GM23248 (cell line): ENCODE results near the gene NHS. TPM values are rescaled to one million over a fixed set of nuclear protein-coding genes. Genes with fewer than 3 reads are reported as not detected.

ENCODE experiments used
- DNase-seq: peaks from one replicate; pipeline ENCODE4 v3.0.0-alpha.2; 2015
- H2AFZ ChIP-seq: fragments of 200-600 bp; sonication (generic); 2 replicates; pipeline ENCODE4 v1.6.1; 2016; ENCODE audit warnings: antibody characterized with exemption
- H3F3A ChIP-seq: fragments of 200-600 bp; sonication (generic); 2 replicates; pipeline ENCODE4 v1.6.1; 2016; ENCODE audit warnings: mild to moderate bottlenecking, antibody characterized with exemption, mixed run types; ENCODE audit not compliant: insufficient read depth
- H3K27ac ChIP-seq: fragments of 200-600 bp; sonication (generic); 2 replicates; pipeline ENCODE4 v1.5.1; 2016; ENCODE audit warnings: mild to moderate bottlenecking
- H3K27me3 ChIP-seq: fragments of 200-600 bp; sonication (generic); replicated peaks from 2 replicates; pipeline ENCODE4 v1.6.1; 2016; ENCODE audit warnings: mild to moderate bottlenecking; ENCODE audit not compliant: insufficient read depth
- H3K36me3 ChIP-seq: fragments of 200-600 bp; sonication (generic); 2 replicates; pipeline ENCODE4 v1.6.1; 2016; ENCODE audit warnings: low read depth, mild to moderate bottlenecking
- H3K4me1 ChIP-seq: fragments of 200-600 bp; sonication (generic); 2 replicates; pipeline ENCODE4 v1.6.1; 2016; ENCODE audit warnings: mild to moderate bottlenecking; ENCODE audit not compliant: insufficient read depth
- H3K4me2 ChIP-seq: fragments of 200-600 bp; sonication (generic); one replicate; pipeline ENCODE4 v1.6.1; 2016; ENCODE audit warnings: mild to moderate bottlenecking; ENCODE audit not compliant: unreplicated experiment
- H3K4me3 ChIP-seq: fragments of 200-600 bp; sonication (generic); 2 replicates; pipeline ENCODE4 v1.5.1; 2016; ENCODE audit warnings: mild to moderate bottlenecking
- H3K79me2 ChIP-seq: fragments of 200-600 bp; sonication (generic); 2 replicates; pipeline ENCODE4 v1.6.1; 2016; ENCODE audit warnings: mild to moderate bottlenecking; ENCODE audit not compliant: insufficient read depth
- H3K9ac ChIP-seq: fragments of 200-600 bp; sonication (generic); 2 replicates; pipeline ENCODE4 v1.6.1; 2016; ENCODE audit warnings: mild to moderate bottlenecking
- H3K9me2 ChIP-seq: fragments of 200-600 bp; sonication (generic); 2 replicates; pipeline ENCODE4 v1.6.1; 2016; ENCODE audit warnings: mixed run types, mild to moderate bottlenecking, moderate library complexity; ENCODE audit not compliant: insufficient read depth
- H3K9me3 ChIP-seq: fragments of 200-600 bp; sonication (generic); one replicate; pipeline ENCODE4 v1.6.1; 2017; ENCODE audit warnings: low read depth
- H4K20me1 ChIP-seq: fragments of 200-600 bp; sonication (generic); 2 replicates; pipeline ENCODE4 v1.6.0; 2016; ENCODE audit not compliant: insufficient read depth
- EZH2 ChIP-seq: fragments of 200-600 bp; sonication (generic); IDR thresholded peaks from 2 replicates; pipeline ENCODE4 v1.6.1; 2018; ENCODE audit warnings: antibody characterized with exemption, mild to moderate bottlenecking; ENCODE audit not compliant: insufficient read depth, poor library complexity, severe bottlenecking
- EZH2phosphoT487 ChIP-seq: fragments of 200-600 bp; sonication (generic); IDR thresholded peaks from 2 replicates; pipeline ENCODE4 v1.6.1; 2018; ENCODE audit warnings: antibody characterized with exemption, moderate library complexity, mild to moderate bottlenecking, low read depth; ENCODE audit not compliant: insufficient read depth
- WGBS, 2 experiments: methylation state at CpG; one replicate each; pipeline ENCODE4 v1.1.6; 2015 to 2017; ENCODE audit warnings: low lambda C conversion rate in 2 of 2, low coverage in 1 of 2; ENCODE audit errors: missing lambda C conversion rate in 2 of 2; 5-methylcytosine and 5-hydroxymethylcytosine counted together
- in situ Hi-C: fragments of 300-500 bp; cut with MboI; formaldehyde crosslinking; loops from 2 replicates; pipeline ENCODE4 v1.15.0; 2020
- polyA plus RNA-seq: library from polyadenylated mRNA; unstranded; fragments of >200 nt; fragmentation: Nextera tagmentation; extraction: Ambion mirVana; gene quantifications from 2 replicates; pipeline ENCODE4 v1.2.1, GENCODE V29; 2016
- total RNA-seq: library from RNA; depleted of rRNA; stranded (reverse); fragments of >200 nt; shearing (Covaris generic); gene quantifications from 2 replicates; pipeline ENCODE4 v1.2.3, GENCODE V29; 2014

The NHS gene
- total and polyA plus RNA-seq, 2 experiments from 2014 or later, result 1.0 to 5.6 TPM

GRCh38 chrX:17602245-17602644, 227.2 kb downstream of the NHS start:
- no peak overlapping the region for H3K4me2 ChIP-seq
- H3K9ac ChIP-seq, result no peak overlapping the region
- no peak overlapping the region for H3K27ac ChIP-seq
- H3K79me2 ChIP-seq, result no peaks in the 10 kb centered on the region
- no peak overlapping the region for H3K4me3 ChIP-seq
- in situ Hi-C loops, result no loop called here
- H2AFZ ChIP-seq, result no peak overlapping the region
- H3K36me3 ChIP-seq, result no peaks in the 10 kb centered on the region
- H4K20me1 ChIP-seq, result no peaks in the 10 kb centered on the region
- H3K4me1 ChIP-seq, result no peaks in the 10 kb centered on the region
- TF ChIP-seq EZH2, result no peak
- TF ChIP-seq EZH2phosphoT487, result no peak
- no peaks in the 10 kb centered on the region for H3K9me2 ChIP-seq
- no peak for DNase-seq
- no peaks in the 10 kb centered on the region for H3K9me3 ChIP-seq
- H3F3A ChIP-seq, result no peaks in the 10 kb centered on the region
- H3K27me3 ChIP-seq, result no peaks in the 10 kb centered on the region

- H3F3A ChIP-seq, result no peaks in the 10 kb centered on the region
- no peaks in the 10 kb centered on the region for H3K36me3 ChIP-seq
- DNase-seq, result no peak
- H3K4me2 ChIP-seq, result no peak overlapping the region
- no peaks in the 10 kb centered on the region for H4K20me1 ChIP-seq
- H3K4me3 ChIP-seq, result no peak overlapping the region
- TF ChIP-seq EZH2phosphoT487, result no peak
- TF ChIP-seq EZH2, result no peak
- in situ Hi-C loops, result no loop called here
- H2AFZ ChIP-seq, result no peak overlapping the region
- no peaks in the 10 kb centered on the region for H3K9me2 ChIP-seq
- no peaks in the 10 kb centered on the region for H3K9me3 ChIP-seq
- 57 to 59% methylated on average over 3 of the region's 3 CpGs for WGBS, 2 experiments
- no peaks in the 10 kb centered on the region for H3K27me3 ChIP-seq
- no peaks in the 10 kb centered on the region for H3K4me1 ChIP-seq
- H3K79me2 ChIP-seq, result no peaks in the 10 kb centered on the region
- H3K9ac ChIP-seq, result no peak overlapping the region
- H3K27ac ChIP-seq, result no peak overlapping the region
These were observed 228.2 kb downstream of the NHS start for GRCh38 chrX:17603196-17603595.

GRCh38 chrX:17605676-17606075, 230.7 kb downstream of the NHS start:
- Histone ChIP-seq H2AFZ (no peak overlapping the region), H3K36me3 (no peaks in the 10 kb centered on the region), H3K27me3 (no peaks in the 10 kb centered on the region), H3K9me2 (no peaks in the 10 kb centered on the region), H3K4me2 (no peak overlapping the region), H3K4me1 (no peaks in the 10 kb centered on the region), H3K9ac (no peak overlapping the region), H3K79me2 (no peaks in the 10 kb centered on the region), H3K9me3 (no peaks in the 10 kb centered on the region), H3K4me3 (no peak overlapping the region), H3F3A (no peaks in the 10 kb centered on the region), H3K27ac (no peak overlapping the region), H4K20me1 (no peaks in the 10 kb centered on the region)
- WGBS, 2 experiments, result 72 to 75% methylated on average over 3 of the region's 3 CpGs
- in situ Hi-C loops, result no loop called here
- TF ChIP-seq EZH2phosphoT487 (no peak), EZH2 (no peak)
- no peak for DNase-seq

DNA sequence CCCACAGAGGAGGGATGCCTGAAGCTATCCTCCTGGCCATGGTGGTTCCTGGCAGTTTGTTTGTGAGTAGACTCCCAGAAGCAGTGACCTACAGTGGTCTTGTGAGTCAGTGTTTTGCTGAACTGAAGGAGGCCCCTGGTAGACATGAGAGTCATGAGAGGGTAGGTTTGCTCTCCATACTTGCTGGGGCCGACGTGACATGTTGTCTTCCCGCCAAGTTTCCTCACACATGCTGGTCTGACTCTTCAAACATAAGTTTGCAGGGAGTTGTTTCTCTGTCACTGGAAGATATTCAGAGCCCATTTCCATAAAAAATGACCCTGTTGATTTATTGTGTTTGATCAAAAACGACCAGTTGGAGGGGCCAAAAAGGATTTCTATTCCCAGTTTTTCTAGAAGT, 231.2 kb downstream of the NHS start:
- H3K36me3 ChIP-seq, result no peaks in the 10 kb centered on the region
- H3K9ac ChIP-seq, result no peak overlapping the region
- 20 to 24% methylated on average over 4 of the region's 4 CpGs for whole genome bisulfite sequencing, 2 experiments
- no peak for DNase-seq
- TF ChIP-seq EZH2phosphoT487, result no peak
- no peak for TF ChIP-seq EZH2
- no peaks in the 10 kb centered on the region for H3K9me3 ChIP-seq
- no peaks in the 10 kb centered on the region for H3K79me2 ChIP-seq
- no peaks in the 10 kb centered on the region for H3K27me3 ChIP-seq
- in situ Hi-C loops, result no loop called here
- no peak overlapping the region for H3K4me2 ChIP-seq
- H3K4me3 ChIP-seq, result no peak overlapping the region
- H3K4me1 ChIP-seq, result no peaks in the 10 kb centered on the region
- no peak overlapping the region for H2AFZ ChIP-seq
- H3K27ac ChIP-seq, result no peak overlapping the region
- no peaks in the 10 kb centered on the region for H3K9me2 ChIP-seq
- H3F3A ChIP-seq, result no peaks in the 10 kb centered on the region
- no peaks in the 10 kb centered on the region for H4K20me1 ChIP-seq

- no peaks in the 10 kb centered on the region for H3F3A ChIP-seq
- no peaks in the 10 kb centered on the region for H3K79me2 ChIP-seq
- WGBS, 2 experiments, result 92 to 100% methylated on average over 2 of the region's 2 CpGs
- H3K4me2 ChIP-seq, result no peak overlapping the region
- H3K9ac ChIP-seq, result no peak overlapping the region
- H3K27me3 ChIP-seq, result no peaks in the 10 kb centered on the region
- H3K27ac ChIP-seq, result no peak overlapping the region
- H3K36me3 ChIP-seq, result no peaks in the 10 kb centered on the region
- no peaks in the 10 kb centered on the region for H4K20me1 ChIP-seq
- in situ Hi-C loops, result no loop called here
- no peak overlapping the region for H2AFZ ChIP-seq
- H3K4me1 ChIP-seq, result no peaks in the 10 kb centered on the region
- TF ChIP-seq EZH2phosphoT487, result no peak
- no peak for TF ChIP-seq EZH2
- no peaks in the 10 kb centered on the region for H3K9me3 ChIP-seq
- no peaks in the 10 kb centered on the region for H3K9me2 ChIP-seq
- H3K4me3 ChIP-seq, result no peak overlapping the region
- DNase-seq, result no peak
These were observed 233.9 kb downstream of the NHS start for GRCh38 chrX:17608888-17609287.
